NCI-H1694 (cell line): Measurements from ENCODE around the gene SCART1.
"Not testable (repeated sequence)": the region's sequence is repeated elsewhere in the genome, so short reads cannot be mapped to it uniquely, and the experiment has no call there.

ENCODE experiments used
- DNase-seq: peaks from one replicate; lab custom pipeline; 2025; lab: John Stamatoyannopoulos, UW

SCART1 gene

GRCh38 chr10:133474027-133474426, 20.3 kb downstream of the SCART1 start:
- no peak for DNase-seq

- no peak for DNase-seq
These were observed 21.1 kb downstream of the SCART1 start for GRCh38 chr10:133474665-133475424.

- no peak for DNase-seq
These were observed 21.6 kb downstream of the SCART1 start for GRCh38 chr10:133475425-133475734.

DNA sequence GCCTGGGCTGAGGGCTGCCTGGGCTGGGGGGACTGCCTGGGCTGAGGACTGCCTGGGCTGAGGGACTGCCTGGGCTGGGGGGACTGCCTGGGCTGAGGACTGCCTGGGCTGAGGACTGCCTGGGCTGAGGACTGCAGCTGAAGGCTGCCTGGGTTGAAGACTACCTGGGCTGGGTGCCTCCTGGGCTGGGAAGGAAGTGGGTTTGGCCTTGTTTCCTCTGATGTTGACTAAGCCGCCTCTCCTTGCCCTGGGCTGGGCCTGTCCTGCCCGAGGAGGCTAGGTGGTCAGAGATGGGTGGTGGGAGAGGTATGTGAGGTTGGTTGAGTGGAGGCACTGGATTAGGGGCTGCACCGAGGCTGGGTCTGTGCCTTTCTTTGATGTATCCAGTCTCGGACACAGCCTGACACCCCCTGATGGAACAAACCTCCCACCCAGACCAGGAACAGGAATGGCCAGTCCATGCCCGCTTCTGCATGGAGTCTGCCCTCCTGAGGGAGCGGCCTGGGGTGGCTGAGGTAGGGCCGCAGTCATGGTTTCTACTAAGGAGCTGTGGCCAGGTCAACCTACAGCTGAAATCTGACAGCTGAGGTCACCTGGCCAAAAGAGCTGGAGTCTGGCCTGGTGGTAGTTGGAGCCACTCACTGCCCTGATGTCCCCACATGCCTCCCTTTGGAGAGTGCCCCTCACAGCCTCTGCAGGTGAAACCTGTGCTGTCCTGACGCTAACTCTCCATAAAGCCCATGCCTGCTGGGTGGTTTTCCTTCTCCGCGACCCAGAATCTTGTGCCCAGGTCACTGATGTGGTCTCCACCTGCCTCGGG, 22.3 kb downstream of the SCART1 start:
- no peak for DNase-seq

DNA sequence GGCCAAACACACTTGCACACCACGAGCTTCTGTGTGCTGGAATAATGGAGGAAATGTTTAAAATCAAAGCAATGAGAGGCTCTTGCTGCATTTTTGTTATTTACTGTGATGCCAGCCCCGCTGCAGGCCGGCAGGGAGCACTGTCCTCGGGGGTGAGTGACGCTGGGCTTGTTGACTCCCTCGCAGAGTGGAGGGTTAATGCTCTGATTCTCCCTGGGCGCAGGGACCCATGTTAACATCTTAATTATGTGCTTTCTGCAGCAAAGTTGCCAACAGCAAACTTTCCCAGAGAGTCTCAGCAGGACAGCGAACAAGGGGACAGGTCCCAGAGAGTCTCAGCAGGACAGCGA, 22.9 kb downstream of the SCART1 start:
- DNase-seq: no peak

DNA sequence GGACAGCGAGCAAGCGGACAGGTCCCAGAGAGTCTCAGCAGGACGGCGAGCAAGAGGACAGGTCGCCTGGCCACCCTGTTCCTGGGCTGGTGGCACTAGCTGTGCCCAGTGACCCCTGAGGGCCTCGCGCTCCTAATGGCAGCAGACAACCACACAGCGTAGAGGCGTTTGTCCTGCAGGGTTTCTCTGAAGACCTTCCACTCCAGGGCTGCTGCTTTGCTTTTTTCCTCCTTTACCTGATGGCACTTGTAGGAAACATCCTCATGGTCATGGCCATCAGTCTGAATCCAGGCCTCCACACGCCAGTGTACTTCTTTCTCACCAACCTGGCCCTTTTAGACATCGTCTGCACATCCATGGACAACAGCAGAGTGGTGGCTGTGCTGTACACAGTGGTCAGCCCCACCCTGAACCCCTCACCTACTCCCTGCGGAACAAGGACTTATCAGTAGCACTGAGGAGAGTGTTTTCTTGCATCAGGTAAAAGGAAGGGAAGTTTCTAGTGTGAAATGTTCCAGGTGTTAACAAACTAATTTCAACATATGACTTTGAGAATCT, 27.4 kb downstream of the SCART1 start:
- no peak for DNase-seq

DNA sequence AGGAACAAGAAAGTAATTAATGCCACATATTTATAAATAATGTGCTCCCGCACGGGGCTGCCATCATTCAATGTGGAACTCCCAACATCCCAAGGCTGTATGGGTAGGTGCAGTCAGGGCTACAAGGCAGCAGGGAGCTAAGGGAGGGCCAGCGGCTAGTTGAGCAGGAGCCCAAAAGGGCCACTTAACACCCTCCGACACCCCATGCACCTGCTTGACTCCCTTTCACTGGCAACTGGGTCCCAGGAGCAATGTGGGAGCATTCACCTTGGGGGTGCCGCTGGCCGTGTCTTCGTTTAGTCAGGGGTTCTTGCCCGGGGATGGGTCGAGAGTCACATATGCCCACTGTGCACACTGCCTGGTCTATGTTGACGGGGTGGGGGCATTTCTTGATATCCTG, 27.9 kb downstream of the SCART1 start:
- DNase-seq: no peak

DNA sequence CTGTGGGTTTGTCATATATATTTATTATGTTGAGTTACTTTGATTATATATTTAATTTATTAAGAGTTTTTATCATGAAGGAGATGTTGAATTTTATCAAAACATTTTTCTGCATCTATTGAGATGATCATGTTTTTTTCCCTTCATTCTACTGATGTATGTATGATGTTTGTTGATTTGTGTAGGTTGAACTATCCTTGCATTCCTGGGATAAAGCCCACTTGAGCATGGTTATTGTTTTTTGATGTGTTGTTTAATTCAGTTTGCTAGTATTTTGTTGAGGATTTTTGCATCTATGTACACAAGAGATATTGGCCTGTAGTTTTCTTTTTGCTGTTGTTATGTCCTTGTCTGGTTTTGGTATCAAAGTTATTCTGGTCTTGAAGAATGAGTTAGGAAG, 31.1 kb downstream of the SCART1 start:
- DNase-seq: no peak

DNA sequence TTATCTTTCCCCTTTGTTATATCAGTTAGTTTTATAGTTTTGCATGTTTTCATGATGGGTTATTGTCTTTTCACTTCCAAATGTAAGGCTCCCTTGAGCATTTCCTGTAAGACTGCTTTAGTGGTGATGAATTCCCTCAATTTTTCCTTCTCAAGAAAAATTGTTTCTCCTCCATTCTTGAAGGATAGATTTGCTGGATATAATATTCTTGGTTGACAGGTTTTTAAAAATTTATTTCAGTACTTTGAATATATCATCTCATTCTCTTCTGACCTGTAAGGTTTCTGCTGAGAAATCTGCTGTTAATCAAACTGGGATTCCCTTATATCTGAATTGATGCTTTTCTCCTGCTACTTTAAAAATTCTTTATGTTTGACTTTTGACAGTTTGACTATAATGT, 33.3 kb downstream of the SCART1 start:
- DNase-seq: no peak

GRCh38 chr10:133488354-133488753, 34.6 kb downstream of the SCART1 start:
- no peak for DNase-seq

GRCh38 chr10:133489816-133490588, 36.3 kb downstream of the SCART1 start:
- DNase-seq: no peak

GRCh38 chr10:133493562-133493961, 39.8 kb downstream of the SCART1 start:
- not testable (repeated sequence) for DNase-seq

- not testable (repeated sequence) for DNase-seq
These were observed 43.6 kb downstream of the SCART1 start for GRCh38 chr10:133497363-133497762.

GRCh38 chr10:133499176-133499575, 45.4 kb downstream of the SCART1 start:
- not testable (repeated sequence) for DNase-seq

- DNase-seq: not testable (repeated sequence)
These were observed 47.2 kb downstream of the SCART1 start for GRCh38 chr10:133500897-133501296.

GRCh38 chr10:133509700-133510099, 56.0 kb downstream of the SCART1 start:
- DNase-seq: no peak

GRCh38 chr10:133511408-133511807, 57.7 kb downstream of the SCART1 start:
- DNase-seq: no peak

DNA sequence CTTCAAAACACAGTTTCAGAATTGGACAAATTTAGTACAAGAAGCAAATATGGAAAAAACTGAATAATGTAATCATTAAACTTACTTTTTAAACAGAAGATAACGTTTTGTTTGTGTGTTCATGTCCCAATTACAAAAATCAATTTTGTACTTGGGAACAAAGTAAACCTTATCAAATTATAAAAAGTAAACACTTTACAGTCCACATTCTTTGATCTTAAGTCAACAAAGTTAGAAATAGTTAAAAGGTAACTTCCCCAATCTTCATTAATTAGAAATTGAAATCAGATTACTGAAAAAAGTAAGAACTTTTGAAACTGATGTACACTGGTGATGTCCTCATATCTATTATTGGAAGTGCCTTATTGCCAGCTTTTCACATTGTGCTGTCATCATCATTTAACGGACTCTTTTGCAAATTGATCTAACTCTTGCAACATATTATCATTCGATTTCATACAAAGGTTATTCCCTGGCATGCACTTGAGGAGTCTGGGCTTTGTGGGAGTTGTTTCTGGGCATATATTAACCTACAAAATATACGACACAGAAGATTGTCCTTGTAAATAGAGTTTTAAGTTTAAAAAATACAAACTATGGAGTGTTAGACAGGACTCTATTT, 58.3 kb downstream of the SCART1 start:
- DNase-seq: no peak

GRCh38 chr10:133515471-133515870, 61.7 kb downstream of the SCART1 start:
- no peak for DNase-seq

DNA sequence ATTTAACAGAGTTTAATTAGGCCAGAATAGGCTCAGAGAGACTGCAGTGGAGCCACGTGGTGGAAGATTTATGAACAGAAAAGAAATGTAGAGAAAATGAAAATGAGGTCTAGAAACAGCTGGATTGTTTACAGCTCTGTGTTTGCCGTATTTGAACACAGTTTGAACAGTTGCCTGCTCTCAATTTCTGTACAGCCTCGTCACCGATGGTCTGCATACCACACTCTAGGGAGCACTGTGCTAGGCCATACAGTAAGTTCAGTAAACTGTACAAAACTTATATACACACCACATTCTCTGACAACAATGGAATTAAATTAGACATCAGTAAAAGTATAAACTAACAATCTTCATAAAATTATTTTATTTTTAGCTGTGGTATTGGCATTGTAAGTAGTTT, 62.3 kb downstream of the SCART1 start:
- no peak for DNase-seq

DNA sequence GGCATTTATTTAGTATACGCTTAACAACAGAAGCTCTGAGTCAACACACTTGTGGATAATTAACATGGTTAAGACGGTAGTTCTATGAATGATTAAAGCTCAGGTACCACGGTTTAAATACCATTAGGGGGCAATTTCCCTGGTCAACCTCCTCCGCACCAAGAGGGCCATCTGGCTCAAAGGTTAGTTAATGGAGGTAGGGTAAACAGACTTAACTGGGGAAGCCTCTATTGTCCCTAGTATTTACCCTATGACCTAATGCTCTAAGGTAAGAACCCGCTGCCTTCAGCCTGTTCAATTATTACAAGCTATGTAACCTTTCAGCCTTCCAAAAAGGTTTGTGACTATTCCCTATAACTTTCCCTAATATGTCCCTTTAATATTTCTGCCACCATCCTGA, 64.8 kb downstream of the SCART1 start:
- not testable (repeated sequence) for DNase-seq
